Adipocyte (in vitro differentiated cells): ENCODE data around the gene PGGHG.

Source experiments
- DNase-seq: peaks from one replicate; pipeline ENCODE4 v3.0.0-alpha.2; 2015; ENCODE audit warnings: low read depth
- H3K27me3 ChIP-seq: replicated peaks from 2 replicates; pipeline ENCODE4 v1.7.0; 2013; ENCODE audit warnings: mild to moderate bottlenecking, low read length, moderate library complexity; ENCODE audit not compliant: control insufficient read depth, insufficient read depth
- H3K36me3 ChIP-seq: 2 replicates; pipeline ENCODE4 v1.7.0; 2013; ENCODE audit warnings: low read length, mild to moderate bottlenecking, moderate library complexity; ENCODE audit not compliant: control insufficient read depth, insufficient read depth, severe bottlenecking
- H3K4me1 ChIP-seq: 2 replicates; pipeline ENCODE4 v1.7.0; 2013; ENCODE audit warnings: mild to moderate bottlenecking, low read length, moderate library complexity; ENCODE audit not compliant: control insufficient read depth, insufficient read depth
- H3K4me3 ChIP-seq: 2 replicates; pipeline ENCODE4 v1.7.0; 2013; ENCODE audit warnings: mild to moderate bottlenecking, low read length, moderate library complexity
- H3K9ac ChIP-seq: 2 replicates; pipeline ENCODE4 v1.7.0; 2013; ENCODE audit warnings: mild to moderate bottlenecking, low read length, moderate library complexity
- H3K9me3 ChIP-seq: 2 replicates; pipeline ENCODE4 v1.7.0; 2013; ENCODE audit warnings: mild to moderate bottlenecking, low read length, moderate library complexity; ENCODE audit not compliant: control insufficient read depth

The PGGHG gene

DNA sequence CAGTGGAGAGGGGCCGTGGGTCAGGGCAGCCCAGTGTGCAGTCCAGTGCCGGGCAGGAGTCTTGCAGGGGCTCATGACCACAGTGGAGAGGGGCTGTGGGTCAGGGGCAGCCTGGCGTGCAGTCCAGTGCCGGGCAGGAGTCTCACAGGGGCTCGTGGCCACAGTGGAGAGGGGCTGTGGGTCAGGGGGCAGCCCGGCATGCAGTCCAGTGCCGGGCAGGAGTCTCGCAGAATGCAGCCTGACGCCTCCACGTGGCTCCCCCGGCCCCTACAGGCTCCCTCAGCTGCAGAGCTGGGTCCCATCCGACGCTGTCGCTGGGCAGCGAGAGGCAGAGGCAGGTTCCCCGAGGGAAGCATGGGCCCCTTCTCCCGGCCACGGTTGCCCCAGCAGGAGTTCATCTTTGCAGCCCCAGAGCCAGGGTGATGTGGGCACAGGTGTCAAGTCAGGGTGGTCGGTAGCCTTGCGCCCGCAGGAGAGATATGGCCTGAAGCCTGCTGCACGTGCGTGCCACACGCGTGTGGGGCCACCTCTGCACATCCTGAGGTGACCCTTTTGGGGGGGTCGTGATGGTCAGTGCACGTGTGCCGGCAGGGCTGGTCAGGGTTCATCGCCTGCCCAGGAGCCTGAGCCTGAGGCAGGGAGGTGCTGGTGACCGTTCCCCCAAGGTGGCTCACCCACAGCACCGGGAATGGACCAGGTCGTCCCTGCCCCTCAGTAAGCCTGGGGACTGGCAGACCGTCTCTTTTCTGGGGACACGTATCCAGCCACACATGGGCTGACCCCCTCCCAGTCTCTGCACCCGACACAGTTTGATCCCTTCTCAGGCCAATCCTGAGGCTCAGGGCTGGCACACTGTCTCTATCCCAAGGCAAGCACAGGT, 7.5 kb downstream of the PGGHG start:
- no peak for DNase-seq
- Histone ChIP-seq H3K9me3 (no peaks in the 10 kb centered on the region), H3K27me3 (peaks cover 21% of the 10 kb centered on the region), H3K9ac (no peak overlapping the region), H3K4me3 (no peak overlapping the region), H3K4me1 (peaks cover 8% of the 10 kb centered on the region), H3K36me3 (no peaks in the 10 kb centered on the region)

DNA sequence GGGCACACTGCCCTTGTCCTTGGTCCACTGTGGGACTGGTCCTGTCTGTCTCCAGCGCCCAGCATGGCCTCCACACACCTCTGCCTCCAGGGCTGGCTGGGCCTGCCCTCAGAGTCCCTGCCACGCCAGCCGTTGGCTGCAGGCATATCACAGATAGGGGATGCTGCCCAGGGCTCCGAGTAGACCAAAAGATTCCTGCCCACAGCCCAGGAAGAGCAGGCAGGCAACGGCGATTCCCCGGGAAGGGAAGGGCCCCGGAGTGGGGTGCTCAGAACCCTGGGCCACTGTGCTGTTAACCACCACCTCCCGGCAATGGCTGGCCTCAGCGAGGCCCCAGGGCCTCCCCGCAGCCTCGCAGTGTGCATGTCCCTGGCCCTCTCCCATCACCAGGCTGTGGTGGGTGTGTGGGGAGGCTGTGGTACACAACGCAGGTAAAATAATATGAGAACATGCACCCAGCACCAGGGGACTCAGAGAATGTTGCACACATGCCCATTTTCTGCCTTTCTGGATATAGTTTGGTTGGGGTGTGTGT, 8.2 kb downstream of the PGGHG start:
- H3K27me3 ChIP-seq: peaks cover 21% of the 10 kb centered on the region
- DNase-seq: no peak
- no peak overlapping the region for H3K9ac ChIP-seq
- no peaks in the 10 kb centered on the region for H3K9me3 ChIP-seq
- no peaks in the 10 kb centered on the region for H3K36me3 ChIP-seq
- no peak overlapping the region for H3K4me3 ChIP-seq
- peaks cover 8% of the 10 kb centered on the region for H3K4me1 ChIP-seq

DNA sequence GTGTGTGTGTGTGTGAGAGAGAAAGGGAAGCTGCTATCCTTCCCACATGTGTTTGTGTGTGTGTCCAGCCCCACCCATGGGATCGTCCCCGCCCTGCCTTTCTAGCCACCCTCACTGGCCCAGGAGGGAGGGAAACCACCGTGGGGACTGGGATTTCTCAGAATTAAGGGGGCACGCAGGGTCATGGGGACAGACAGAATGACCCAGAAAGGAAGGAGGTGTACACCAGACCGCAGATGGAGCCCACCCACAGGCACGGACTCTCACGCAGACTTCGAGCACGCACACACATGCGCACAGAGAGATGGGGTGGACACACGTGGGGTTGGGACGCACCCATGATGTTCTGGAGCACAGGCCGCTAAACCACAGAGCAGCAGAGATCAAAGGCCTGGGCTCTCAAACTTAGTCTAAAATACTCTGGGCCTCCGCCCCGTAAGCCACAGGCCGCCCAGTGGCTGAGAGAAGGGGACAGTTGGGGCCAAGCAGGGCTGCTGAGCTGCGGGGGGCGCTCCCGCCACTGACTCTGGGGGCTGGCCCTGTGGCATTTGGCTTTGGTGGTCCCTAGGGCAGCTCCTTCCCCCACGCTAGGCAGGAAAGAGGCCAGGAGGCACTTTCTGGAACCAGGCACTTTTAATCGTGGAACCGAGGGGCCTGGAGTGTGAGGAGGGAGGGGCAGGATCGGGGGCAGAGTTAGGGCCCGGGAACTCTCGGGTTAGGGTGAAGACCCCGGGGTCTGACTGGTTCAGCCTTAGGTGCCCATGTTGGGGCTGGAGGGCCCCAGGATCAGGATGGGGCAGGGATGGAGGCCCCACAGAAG, 8.9 kb downstream of the PGGHG start:
- Histone ChIP-seq H3K4me3 (no peak overlapping the region), H3K9ac (peak overlapping the region; percentile 42), H3K36me3 (no peaks in the 10 kb centered on the region), H3K9me3 (no peaks in the 10 kb centered on the region), H3K4me1 (peaks cover 8% of the 10 kb centered on the region), H3K27me3 (peaks cover 21% of the 10 kb centered on the region)
- no peak for DNase-seq

DNA sequence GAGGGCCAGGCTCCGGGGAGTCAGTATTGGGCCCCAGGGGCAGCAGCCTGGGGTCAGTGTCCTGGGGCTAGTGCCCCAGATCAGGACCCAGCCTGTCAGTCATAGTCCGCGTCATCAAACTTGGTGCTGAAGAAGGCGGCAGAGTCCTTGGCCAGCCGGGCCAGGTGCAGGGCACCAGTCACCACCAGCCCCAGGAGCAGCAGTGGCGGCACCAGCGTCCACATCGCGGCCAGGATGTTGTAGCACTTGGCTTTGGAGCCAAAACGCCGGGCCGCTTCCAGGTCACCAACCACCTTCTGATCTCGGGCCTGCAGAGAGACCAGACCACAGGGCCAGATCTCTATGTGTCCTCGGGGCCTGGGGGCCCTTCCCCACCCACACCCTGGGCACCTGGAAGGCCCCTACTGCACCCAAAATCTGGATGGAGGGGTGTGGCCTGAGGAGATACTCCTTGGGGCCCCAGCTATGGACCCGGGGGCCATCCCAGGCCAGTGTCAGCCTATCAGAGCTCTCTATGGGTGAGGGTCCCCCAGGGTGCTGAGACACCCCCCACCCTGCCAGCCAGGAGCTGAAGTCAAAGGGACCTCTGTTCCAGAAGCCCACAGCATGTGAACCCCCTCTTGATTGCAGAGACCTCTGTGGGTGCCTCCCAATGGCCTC, 9.6 kb downstream of the PGGHG start:
- H3K9me3 ChIP-seq: no peaks in the 10 kb centered on the region
- peaks cover 8% of the 10 kb centered on the region for H3K4me1 ChIP-seq
- H3K9ac ChIP-seq: no peak overlapping the region
- H3K27me3 ChIP-seq: peaks cover 21% of the 10 kb centered on the region
- no peak for DNase-seq
- H3K4me3 ChIP-seq: no peak overlapping the region
- H3K36me3 ChIP-seq: no peaks in the 10 kb centered on the region

DNA sequence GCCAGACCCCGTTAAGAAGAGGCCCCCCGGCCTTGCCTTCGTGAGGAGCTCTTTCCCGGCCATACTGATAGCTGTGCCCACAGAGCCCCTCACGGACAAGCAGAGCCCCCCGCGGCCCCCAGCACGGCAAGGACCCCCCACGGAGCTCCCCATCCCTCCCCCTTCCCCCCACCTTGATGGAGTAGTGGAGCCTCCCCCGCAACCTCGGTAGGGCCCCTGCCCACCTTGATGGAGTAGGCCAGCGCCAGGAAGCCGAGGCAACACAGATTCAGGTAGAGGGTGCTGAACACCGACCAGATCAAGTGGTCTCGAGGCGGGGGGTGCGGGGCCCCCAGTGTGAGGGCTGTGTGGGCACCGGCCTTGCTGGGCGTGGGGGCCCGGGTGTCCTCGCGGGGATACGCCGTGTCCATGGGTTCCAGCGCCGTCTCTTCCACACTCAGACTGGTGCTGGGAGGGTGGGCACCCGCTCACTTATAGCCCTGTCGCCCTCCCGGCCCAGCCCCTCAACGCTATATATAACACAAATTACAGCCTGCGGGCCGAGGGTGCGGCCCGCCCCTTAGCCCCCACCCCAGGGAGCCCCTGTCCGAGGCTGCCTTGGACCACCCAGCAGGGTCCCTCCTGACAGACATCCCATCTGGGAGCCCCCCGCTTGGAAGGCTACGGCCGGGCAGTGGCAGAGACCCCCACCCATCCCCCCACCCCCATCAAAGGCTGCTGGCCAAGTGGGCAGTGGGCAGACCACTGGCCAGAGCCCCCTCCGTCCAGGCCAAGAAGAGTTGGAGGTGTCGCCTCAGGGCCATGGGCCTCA, 10.4 kb downstream of the PGGHG start, which contains the start of gene IFITM5:
Gene IFITM5 (minus strand): TSS at position 446 of the 811 bp plus-strand sequence. CDS start 36 bp downstream, at position 410.
- H3K36me3 ChIP-seq: no peaks in the 10 kb centered on the region
- no peak within 1 kb of the TSS for H3K4me3 ChIP-seq
- H3K4me1 ChIP-seq: peaks cover 8% of the 10 kb centered on the region
- H3K9me3 ChIP-seq: no peaks in the 10 kb centered on the region
- no peak within 1 kb of the TSS for H3K9ac ChIP-seq
- no peak for DNase-seq
- H3K27me3 ChIP-seq: peaks cover 21% of the 10 kb centered on the region

DNA sequence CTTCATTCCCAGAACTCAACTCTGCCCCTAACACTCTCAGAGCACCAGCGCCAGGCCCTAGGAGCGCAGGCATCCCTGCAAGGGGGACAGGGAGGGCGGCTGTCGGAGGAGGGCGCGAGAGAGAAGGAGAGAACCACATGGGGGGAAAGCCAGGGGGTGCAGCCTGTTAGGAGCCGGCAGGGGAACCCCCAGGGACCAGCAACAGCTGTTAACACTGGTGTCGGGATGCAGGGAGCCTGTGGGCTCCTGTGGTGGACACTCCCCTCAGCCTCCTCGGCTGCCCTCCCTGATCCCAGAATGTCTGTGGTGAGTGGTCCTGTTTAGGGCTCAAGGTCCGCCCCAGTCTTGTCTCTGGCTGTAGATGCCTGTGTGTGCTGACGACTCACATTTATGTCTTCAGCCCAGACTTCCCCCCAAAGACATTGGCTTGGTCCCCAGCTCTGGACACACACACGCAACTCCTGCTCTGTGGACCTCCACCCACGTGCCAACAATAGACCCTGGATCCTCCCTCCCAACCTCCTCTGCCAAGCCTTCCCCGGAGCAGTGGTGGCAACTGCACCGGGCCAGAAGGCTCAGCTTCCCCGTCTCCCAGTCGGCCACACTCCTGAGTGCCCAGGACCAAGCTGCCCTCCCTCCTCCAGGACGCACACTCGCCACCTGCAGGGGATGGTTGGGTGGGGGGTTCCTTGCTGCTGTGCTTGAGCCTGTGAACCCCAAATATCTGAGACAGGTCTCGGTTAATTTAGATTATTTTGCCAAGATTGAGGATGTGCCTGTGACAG, 11.2 kb downstream of the PGGHG start:
- Histone ChIP-seq H3K4me1 (peaks cover 8% of the 10 kb centered on the region), H3K36me3 (no peaks in the 10 kb centered on the region), H3K9ac (no peak overlapping the region), H3K4me3 (no peak overlapping the region), H3K27me3 (peaks cover 21% of the 10 kb centered on the region), H3K9me3 (no peaks in the 10 kb centered on the region)
- DNase-seq: no peak

DNA sequence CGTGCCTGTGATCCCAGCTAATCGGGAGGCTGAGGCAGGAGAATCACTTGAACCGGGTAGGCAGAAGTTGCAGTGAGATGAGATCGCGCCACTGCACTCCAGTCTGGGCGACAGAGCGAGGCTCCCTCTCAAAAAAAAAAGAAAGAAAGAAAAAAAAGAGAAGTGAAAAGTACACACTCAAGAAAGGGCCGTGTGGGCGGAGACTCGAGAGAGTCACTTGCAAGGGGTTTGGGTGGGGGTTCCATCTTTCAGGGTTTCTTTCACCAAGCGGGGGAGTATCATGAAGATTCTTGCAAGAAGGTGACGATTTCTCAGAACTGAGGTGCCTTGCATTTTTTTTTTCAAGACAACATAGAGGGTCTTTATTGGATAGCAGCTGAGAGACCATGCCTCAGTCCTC, 14.4 kb downstream of the PGGHG start:
- Histone ChIP-seq H3K9ac (no peak overlapping the region), H3K27me3 (peaks cover 17% of the 10 kb centered on the region), H3K4me1 (no peaks in the 10 kb centered on the region), H3K9me3 (no peaks in the 10 kb centered on the region), H3K36me3 (no peaks in the 10 kb centered on the region), H3K4me3 (no peak overlapping the region)
- DNase-seq: no peak

DNA sequence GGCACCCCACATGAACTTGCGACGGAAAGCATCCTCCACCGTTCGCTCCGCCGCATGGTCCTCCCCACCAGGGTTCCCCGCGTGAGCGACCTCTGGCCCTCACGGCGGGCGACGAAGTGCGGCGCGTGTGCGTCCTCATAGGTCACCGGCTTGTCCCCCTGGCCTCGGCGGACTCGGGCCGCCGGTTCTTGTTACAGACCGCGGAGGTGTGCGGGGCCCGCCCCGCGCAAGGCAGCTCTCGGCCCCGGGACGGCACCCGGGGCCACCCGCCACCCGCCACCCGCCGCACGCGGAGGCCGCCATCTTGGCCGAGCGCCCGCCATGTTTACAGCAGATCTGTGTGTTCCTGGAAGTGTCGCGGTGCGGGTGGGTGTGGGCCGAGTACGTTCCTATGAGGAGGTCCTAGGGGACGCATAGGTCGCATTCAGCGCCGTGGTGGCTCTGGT, 15.2 kb downstream of the PGGHG start:
- H3K4me3 ChIP-seq: no peak overlapping the region
- peaks cover 1% of the 10 kb centered on the region for H3K4me1 ChIP-seq
- H3K36me3 ChIP-seq: no peaks in the 10 kb centered on the region
- no peak overlapping the region for H3K9ac ChIP-seq
- H3K27me3 ChIP-seq: peaks cover 12% of the 10 kb centered on the region
- DNase-seq: no peak
- H3K9me3 ChIP-seq: no peaks in the 10 kb centered on the region

DNA sequence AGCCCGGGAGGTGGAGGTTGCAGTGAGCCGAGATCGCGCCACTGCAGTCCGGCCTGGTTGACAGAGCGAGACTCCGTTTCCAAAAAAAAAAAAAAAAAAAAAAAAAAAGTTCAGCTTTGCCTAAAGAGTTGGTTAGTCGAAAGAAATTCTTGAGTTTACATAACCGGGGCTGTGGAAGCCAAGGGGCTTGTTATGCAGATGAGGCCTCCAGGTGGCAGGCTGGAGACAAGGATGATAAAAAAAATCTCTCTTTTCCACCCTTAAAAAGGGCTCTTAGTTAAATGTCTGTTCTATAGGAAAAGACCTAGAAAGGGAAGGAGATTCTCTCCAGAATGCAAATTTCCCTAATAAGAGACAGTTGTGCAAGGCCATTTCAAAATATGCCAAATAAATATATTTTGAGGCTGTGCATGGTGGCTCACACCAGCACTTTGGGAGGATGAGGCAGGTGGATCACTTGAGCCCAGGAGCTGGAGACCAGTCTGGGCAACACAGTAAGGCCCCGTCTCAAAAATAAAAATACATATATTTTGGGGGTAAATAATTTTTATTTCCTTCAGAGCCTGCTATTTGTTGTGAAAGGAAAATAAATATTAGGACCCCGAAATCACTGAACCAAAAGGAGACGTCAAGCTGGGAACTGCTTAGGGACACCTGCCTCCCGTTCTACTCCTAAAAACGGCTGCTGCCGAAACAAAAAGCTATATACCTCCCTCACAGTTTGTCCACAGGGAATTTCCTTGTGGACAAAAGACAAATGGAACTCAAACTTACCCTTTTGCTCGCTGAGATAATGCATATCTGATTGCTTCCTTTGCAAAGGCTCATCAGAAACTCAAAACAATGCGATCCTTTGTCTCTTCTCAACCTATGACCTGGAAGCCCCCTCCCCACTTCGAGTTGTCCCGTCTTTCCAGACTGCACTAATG, 16.3 kb downstream of the PGGHG start:
- Histone ChIP-seq H3K27me3 (peaks cover 7% of the 10 kb centered on the region), H3K4me3 (no peak overlapping the region), H3K36me3 (no peaks in the 10 kb centered on the region), H3K9me3 (no peaks in the 10 kb centered on the region), H3K9ac (no peak overlapping the region), H3K4me1 (peaks cover 11% of the 10 kb centered on the region)
- peak; percentile 91 for DNase-seq
